ENCODE results near the gene CRTC2.

The CRTC2 gene

DNA sequence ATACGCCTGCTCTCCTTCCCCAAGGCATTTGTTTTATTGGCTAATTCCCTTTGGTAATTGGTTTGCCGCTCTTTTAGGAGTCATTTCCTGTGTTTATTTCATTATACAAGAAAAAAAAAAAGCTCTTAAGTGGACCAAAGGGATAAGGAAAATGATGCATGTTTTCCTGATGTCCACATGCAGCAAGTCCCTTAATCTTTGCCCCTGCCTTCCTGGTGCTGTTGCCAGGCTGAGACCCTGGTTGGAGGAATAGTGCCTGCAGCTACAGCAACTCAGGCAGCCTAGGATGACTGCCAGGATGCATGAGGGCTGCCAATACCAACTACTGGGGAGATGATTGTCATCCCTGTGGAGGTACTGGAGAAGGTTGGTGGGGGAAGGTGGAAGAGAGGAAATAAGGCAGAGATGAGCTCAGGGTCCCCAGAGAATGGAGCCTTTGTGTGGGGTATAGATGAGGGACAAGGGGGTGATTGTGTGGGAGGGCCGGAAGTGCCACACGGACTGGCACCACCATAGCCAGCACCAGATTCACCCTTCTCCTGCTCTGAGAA lies 29.5 kb downstream of the CRTC2 start:
- H3K36me3 ChIP-seq (ENCODE audit: control insufficient read depth, insufficient read depth, low read length), result peaks cover 26% of the 10 kb centered on the region
- no peak overlapping the region for H3K4me3 ChIP-seq (replicated peaks; ENCODE audit: low read depth, low read length)
- H3K27me3 ChIP-seq (replicated peaks; ENCODE audit: control insufficient read depth, insufficient read depth, low read length), result no peaks in the 10 kb centered on the region
- TF ChIP-seq CTCF (IDR thresholded peaks at IDR 0.05; ENCODE audit: insufficient read depth, low read length, poor library complexity, severe bottlenecking), result no peak
- no peak for DNase-seq (ENCODE audit: extremely low read depth, insufficient read length)

GRCh38 chr1:153928245-153928644 lies 30.2 kb downstream of the CRTC2 start:
- TF ChIP-seq CTCF (IDR thresholded peaks at IDR 0.05; ENCODE audit: insufficient read depth, low read length, poor library complexity, severe bottlenecking), result no peak
- no peak overlapping the region for H3K4me3 ChIP-seq (replicated peaks; ENCODE audit: low read depth, low read length)
- peaks cover 20% of the 10 kb centered on the region for H3K36me3 ChIP-seq (ENCODE audit: control insufficient read depth, insufficient read depth, low read length)
- H3K27me3 ChIP-seq (replicated peaks; ENCODE audit: control insufficient read depth, insufficient read depth, low read length), result no peaks in the 10 kb centered on the region
- DNase-seq (ENCODE audit: extremely low read depth, insufficient read length), result no peak

DNA sequence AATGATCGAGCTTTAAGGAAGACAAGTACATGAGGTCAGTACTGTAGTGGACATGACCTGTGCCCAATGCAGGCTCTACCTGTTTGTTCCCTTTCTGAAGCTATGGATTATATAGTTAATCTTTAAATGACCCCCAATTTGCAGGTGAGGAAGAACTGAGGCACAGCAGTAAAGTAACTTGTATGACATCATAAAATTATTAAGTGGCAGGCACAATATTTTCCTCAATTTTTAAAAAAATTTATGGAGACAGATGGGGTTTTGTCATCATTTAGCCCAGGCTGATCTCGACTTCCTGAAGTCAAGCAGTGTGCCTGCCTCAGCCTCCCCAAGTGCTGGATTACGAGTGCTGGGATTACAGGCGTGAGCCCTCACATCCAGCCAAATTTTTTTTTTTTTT lies 32.0 kb downstream of the CRTC2 start:
- no peak for TF ChIP-seq CTCF (IDR thresholded peaks at IDR 0.05; ENCODE audit: insufficient read depth, low read length, poor library complexity, severe bottlenecking)
- H3K27me3 ChIP-seq (replicated peaks; ENCODE audit: control insufficient read depth, insufficient read depth, low read length), result no peaks in the 10 kb centered on the region
- H3K4me3 ChIP-seq (replicated peaks; ENCODE audit: low read depth, low read length), result no peak overlapping the region
- no peak for DNase-seq (ENCODE audit: extremely low read depth, insufficient read length)
- H3K36me3 ChIP-seq (ENCODE audit: control insufficient read depth, insufficient read depth, low read length), result peaks cover 10% of the 10 kb centered on the region

DNA sequence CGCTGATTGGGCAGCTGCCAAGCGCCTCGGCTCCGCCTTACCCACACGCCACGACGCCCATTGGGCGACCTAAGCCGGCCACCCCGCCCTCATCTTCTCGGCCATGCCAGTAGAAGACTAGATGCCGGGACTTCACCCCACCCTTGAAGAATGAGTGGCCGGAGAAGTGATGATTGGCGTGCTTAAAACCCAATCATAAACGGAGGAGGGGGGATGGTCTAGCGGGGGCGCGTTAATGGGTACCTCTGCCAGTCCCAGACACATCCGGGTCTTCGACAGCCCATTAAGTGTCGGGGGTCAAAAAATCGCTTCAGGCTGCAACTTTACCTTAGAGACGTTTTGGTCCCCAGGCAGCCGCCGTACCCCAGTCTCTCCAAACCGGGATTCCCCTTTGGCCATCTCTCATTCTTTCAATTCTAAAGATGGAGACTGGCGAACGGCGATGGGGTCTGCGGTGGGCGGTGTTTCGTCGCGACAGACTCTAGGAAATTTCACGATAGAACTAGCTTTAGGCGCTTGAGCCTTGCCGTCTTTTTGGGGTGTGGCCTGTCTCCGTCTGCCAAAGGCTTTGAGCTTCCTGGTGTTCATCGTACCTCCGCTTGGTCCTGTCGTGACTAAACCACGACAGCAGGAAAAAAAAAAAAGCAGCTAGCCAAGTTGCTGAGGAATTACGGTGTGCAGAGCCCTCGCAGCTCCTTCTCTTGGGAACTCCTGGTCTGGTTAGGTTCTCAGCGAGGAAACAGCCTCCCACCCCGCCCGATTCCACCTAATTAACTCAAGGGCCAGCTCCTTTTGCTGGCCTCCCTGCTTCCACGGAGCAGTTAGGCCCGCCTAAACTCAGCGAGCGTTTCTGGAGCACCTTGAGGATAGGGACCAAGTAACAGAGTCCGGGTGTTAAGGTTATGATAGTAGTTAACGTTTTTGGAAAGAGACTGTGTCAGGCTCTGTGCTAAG lies 35.2 kb downstream of the CRTC2 start, which contains the start of gene GATAD2B:
TSS of gene GATAD2B (minus strand) at position 1 of the 954 bp plus-strand sequence. CDS start 94,625 bp downstream, outside the sequence.
- no peak for TF ChIP-seq CTCF (IDR thresholded peaks at IDR 0.05; ENCODE audit: insufficient read depth, low read length, poor library complexity, severe bottlenecking)
- no peaks in the 10 kb centered on the region for H3K36me3 ChIP-seq (ENCODE audit: control insufficient read depth, insufficient read depth, low read length)
- DNase-seq (ENCODE audit: extremely low read depth, insufficient read length), result peak; percentile 98
- H3K4me3 ChIP-seq (replicated peaks; ENCODE audit: low read depth, low read length), result peak within 1 kb of the TSS; percentile 82
- H3K27me3 ChIP-seq (replicated peaks; ENCODE audit: control insufficient read depth, insufficient read depth, low read length), result no peaks in the 10 kb centered on the region

DNA sequence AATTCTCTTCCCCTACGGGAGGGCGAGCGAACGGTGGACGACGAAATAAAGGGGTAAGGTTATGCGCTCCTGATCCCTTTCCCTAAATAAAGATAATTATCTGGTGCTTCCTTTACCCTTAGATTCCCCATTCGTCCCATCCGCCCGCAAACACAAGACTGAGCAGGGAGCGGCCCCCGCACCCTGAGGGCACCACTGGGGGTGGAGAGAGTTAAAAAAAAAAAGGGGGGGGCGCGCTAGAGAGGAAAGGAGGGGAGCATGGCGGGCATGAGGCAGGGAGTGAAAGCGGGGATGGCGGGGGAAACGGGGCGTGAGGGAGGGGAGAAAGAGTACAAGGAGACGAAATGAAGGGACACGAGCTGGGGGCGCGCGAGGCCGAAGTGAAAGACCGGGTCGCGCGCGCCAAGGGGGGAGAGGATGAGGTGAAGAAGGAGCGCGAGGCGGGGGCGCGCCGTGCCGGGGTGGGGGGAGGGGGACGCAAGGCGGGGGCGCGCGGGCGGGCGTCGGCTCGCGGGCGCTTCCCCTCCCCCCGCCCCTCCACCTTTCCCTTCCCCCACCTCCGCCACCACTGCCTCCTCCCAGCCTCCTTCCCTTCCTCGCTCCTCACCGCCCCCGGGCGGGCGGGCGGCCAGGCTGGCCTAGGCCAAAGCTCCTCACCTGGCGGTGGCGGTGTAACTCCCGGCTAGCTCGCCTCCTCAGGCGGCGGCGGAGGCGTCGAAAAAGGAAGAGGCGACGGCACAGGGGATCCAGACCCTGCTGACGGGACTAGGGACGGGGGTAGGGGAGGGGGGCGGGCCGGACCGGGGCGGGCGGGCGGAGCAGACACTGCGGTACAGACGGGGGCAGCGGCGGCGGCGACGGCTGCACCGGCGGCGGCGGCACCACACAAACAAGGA lies 36.1 kb downstream of the CRTC2 start:
- no peaks in the 10 kb centered on the region for H3K27me3 ChIP-seq (replicated peaks; ENCODE audit: control insufficient read depth, insufficient read depth, low read length)
- no peak for DNase-seq (ENCODE audit: extremely low read depth, insufficient read length)
- peak; percentile 48 for TF ChIP-seq CTCF (IDR thresholded peaks at IDR 0.05; ENCODE audit: insufficient read depth, low read length, poor library complexity, severe bottlenecking)

More for the DNA sequence above, 36.1 kb downstream of the CRTC2 start:
- H3K4me3 ChIP-seq (replicated peaks; ENCODE audit: low read depth, low read length), result peak overlapping the region; percentile 71
- H3K36me3 ChIP-seq (ENCODE audit: control insufficient read depth, insufficient read depth, low read length), result no peaks in the 10 kb centered on the region
